Ascending aorta (tissue), 2 donors: ENCODE data around the gene GABRG3. TPM values are rescaled to one million over a fixed set of nuclear protein-coding genes. Genes with fewer than 3 reads are reported as not detected.

Experiments
- DNase-seq, 2 donors: peaks; one replicate each; pipeline ENCODE4 v3.0.0-alpha.2; 2019; ENCODE audit warnings: low spot score in 2 of 2
- H3K27ac ChIP-seq, 2 donors: fragments of 200-600 bp; sonication (generic); one replicate each; pipeline ENCODE4 v1.5.1; 2016 to 2017; ENCODE audit warnings: mild to moderate bottlenecking in 1 of 2
- H3K27me3 ChIP-seq: fragments of 200-600 bp; sonication (generic); one replicate; pipeline ENCODE4 v1.5.1; 2017
- H3K36me3 ChIP-seq, 2 donors: fragments of 200-600 bp; sonication (generic); one replicate each; pipeline ENCODE4 v1.5.1; 2016
- H3K4me1 ChIP-seq, 2 donors: fragments of 200-600 bp; sonication (generic); one replicate each; pipeline ENCODE4 v1.5.1; 2016 to 2017; ENCODE audit warnings: mild to moderate bottlenecking in 1 of 2
- H3K4me3 ChIP-seq, 2 donors: fragments of 200-600 bp; sonication (generic); one replicate each; pipeline ENCODE4 v1.5.1; 2016 to 2017; ENCODE audit warnings: mild to moderate bottlenecking in 1 of 2
- H3K9me3 ChIP-seq, 2 donors: fragments of 200-600 bp; sonication (generic); one replicate each; pipeline ENCODE4 v1.5.1; 2016
- CTCF ChIP-seq, 3 experiments: fragments of 200-600 bp in 2 of 3; fragments of 450-650 bp in 1 of 3; sonication (generic) in 2 of 3; IDR thresholded peaks; one replicate each; pipeline ENCODE4 v1.5.1; 2016 to 2019; ENCODE audit warnings: antibody characterized with exemption in 3 of 3, mild to moderate bottlenecking in 1 of 3, moderate library complexity in 1 of 3
- intact Hi-C: fragments of 100-400 bp; cut with DNase I; formaldehyde crosslinking; loops from one replicate; pipeline ENCODE4 v1.15.1; 2023
- total RNA-seq: library from RNA; depleted of rRNA; stranded (reverse); fragments of >200 nt; gene quantifications from one replicate; pipeline ENCODE4 v1.1.0, GENCODE V29; 2016

GABRG3 gene
- total RNA-seq, 1 donor from 2014 or later, result not detected

GRCh38 chr15:27428151-27428550, 457.2 kb downstream of the GABRG3 start:
- TF ChIP-seq CTCF (IDR thresholded peaks at IDR 0.05), result no peak

DNA sequence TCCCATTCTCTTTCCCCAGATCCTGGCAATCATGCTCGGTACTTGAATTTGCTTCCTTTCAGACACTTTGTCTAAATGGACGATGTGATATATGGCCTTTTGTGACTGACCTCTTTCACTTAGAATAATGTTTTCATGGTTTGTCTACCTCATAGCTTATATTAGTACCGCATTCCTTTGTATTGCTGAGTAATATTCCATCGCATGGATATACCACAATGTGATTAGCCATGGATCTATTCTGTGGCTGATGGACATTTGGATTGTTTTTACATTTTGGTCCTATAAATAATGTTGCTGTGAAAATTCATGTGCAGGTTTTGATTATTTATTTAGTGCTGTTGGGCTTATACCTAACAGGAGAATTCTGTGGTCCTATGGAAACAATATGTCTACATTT, 458.6 kb downstream of the GABRG3 start:
- no peaks in the 10 kb centered on the region for H3K9me3 ChIP-seq
- no peak for TF ChIP-seq CTCF (IDR thresholded peaks at IDR 0.05)
- H3K4me1 ChIP-seq, result no peaks in the 10 kb centered on the region
- no peak overlapping the region for H3K27ac ChIP-seq
- no peak overlapping the region for H3K4me3 ChIP-seq
- no peak for DNase-seq
- intact Hi-C loops, result no loop called here
- no peaks in the 10 kb centered on the region for H3K27me3 ChIP-seq
- no peaks in the 10 kb centered on the region for H3K36me3 ChIP-seq

More at GRCh38 chr15:27428151-27428550, 457.2 kb downstream of the GABRG3 start:
- DNase-seq, result no peak
- intact Hi-C loops, result no loop called here
- H3K4me1 ChIP-seq, result no peaks in the 10 kb centered on the region
- H3K36me3 ChIP-seq, result no peaks in the 10 kb centered on the region
- H3K27ac ChIP-seq, result no peak overlapping the region
- H3K27me3 ChIP-seq, result no peaks in the 10 kb centered on the region
- H3K4me3 ChIP-seq, result no peak overlapping the region
- no peaks in the 10 kb centered on the region for H3K9me3 ChIP-seq

GRCh38 chr15:27433604-27434003, 462.6 kb downstream of the GABRG3 start:
- intact Hi-C loops, result no loop called here
- Histone ChIP-seq H3K4me3 (no peak overlapping the region), H3K9me3 (no peaks in the 10 kb centered on the region), H3K27me3 (no peaks in the 10 kb centered on the region), H3K27ac (no peak overlapping the region), H3K36me3 (no peaks in the 10 kb centered on the region), H3K4me1 (no peaks in the 10 kb centered on the region)
- DNase-seq, result no peak
- TF ChIP-seq CTCF (IDR thresholded peaks at IDR 0.05), result no peak

DNA sequence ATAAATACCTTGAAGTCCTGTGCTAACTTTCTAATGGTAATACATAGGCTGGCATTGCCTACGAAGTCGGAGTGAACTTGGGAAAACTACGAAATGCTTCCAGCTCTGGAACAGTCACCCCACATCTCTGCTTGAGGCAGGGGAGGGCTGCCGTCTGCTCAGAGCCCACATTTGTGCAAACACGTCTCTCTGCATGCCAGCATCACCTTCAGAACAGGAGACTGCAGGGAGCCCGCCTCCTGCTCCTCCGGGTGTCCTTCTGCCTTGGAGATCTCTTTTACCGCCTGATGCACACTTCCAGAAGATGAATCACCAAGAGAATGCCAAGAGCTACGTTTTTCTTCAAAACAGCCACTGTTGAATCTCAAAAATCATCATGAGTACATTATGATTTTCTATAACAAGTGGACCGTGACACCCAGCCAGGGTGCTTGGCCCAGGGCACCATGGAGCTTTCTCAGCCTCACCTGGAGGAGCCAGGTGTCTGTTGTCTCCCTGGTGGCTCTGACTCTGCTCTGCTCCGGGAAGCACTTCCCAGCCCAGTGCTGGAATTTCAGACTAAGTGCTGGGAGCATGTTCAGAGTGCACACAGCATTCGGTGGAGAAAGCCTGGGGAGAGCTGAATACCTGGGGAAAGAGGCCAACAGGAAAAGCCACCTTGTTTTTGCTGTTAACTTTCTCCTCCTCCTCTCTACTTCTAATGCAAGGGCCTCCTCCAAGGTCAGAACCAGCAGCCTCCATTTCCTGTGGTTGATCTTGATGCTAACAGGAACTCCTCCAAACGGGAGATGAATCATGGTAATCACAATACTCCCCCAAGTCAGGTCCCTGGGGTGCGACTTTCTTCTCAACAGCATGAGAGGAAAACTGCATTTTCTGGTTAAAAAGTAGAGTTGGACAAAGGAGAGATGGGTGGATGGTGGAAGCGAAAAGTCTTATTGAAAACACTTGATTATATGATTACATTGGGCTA, 467.7 kb downstream of the GABRG3 start:
- DNase-seq, result no peak
- H3K4me1 ChIP-seq, result no peaks in the 10 kb centered on the region
- H3K27me3 ChIP-seq, result no peaks in the 10 kb centered on the region
- intact Hi-C loops, result no loop called here
- no peaks in the 10 kb centered on the region for H3K9me3 ChIP-seq
- no peak overlapping the region for H3K4me3 ChIP-seq
- H3K27ac ChIP-seq, result no peak overlapping the region
- TF ChIP-seq CTCF (IDR thresholded peaks at IDR 0.05), result no peak
- no peaks in the 10 kb centered on the region for H3K36me3 ChIP-seq

- DNase-seq, result no peak
- no peaks in the 10 kb centered on the region for H3K9me3 ChIP-seq
- H3K36me3 ChIP-seq, result no peaks in the 10 kb centered on the region
- no peak overlapping the region for H3K27ac ChIP-seq
- no peaks in the 10 kb centered on the region for H3K4me1 ChIP-seq
- no peaks in the 10 kb centered on the region for H3K27me3 ChIP-seq
- intact Hi-C loops, result no loop called here
- TF ChIP-seq CTCF (IDR thresholded peaks at IDR 0.05), result no peak
- H3K4me3 ChIP-seq, result no peak overlapping the region
Measured at GRCh38 chr15:27441120-27441519, 470.1 kb downstream of the GABRG3 start.
